D721Med (cell line): ENCODE results near the gene SPIB.

Experiments
- DNase-seq: peaks from one replicate; pipeline ENCODE4 v3.0.0; 2011; ENCODE audit warnings: low spot score; ENCODE audit not compliant: insufficient read length
- FAIRE-seq: peaks from 2 replicates; lab custom pipeline; 2011; peaks lifted over from hg19 to GRCh38; lab: Jason Lieb, UNC
- TF ChIP-seq, protein P1 (sequence below): IDR thresholded peaks from 2 replicates; pipeline ENCODE4 v1.5.1; 2012; ENCODE audit warnings: mild to moderate bottlenecking, control low read depth; ENCODE audit not compliant: insufficient read depth; ENCODE audit errors: missing control alignments

SPIB gene

DNA sequence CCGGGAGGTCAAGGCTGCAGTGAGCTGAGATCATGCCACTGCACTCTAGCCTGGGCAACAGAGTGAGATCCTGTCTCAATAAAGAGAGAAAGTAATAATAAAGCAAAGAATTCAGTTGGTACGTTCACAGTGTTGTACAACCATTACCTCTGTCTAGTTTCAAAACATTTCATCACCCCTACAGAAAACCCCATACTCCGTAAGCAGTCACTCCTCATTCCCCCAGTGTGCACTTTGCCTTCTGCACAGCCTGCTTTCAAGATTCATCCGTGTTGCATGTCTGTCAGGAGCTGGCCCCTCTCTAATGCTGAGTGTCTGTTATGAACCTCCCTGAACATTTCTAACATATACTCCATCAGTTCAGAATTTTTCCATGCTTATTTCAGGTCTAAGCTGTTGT, 25.1 kb upstream of the SPIB start:
- DNase-seq (no peak), FAIRE-seq (no peak)
- TF ChIP-seq, protein P1, sequence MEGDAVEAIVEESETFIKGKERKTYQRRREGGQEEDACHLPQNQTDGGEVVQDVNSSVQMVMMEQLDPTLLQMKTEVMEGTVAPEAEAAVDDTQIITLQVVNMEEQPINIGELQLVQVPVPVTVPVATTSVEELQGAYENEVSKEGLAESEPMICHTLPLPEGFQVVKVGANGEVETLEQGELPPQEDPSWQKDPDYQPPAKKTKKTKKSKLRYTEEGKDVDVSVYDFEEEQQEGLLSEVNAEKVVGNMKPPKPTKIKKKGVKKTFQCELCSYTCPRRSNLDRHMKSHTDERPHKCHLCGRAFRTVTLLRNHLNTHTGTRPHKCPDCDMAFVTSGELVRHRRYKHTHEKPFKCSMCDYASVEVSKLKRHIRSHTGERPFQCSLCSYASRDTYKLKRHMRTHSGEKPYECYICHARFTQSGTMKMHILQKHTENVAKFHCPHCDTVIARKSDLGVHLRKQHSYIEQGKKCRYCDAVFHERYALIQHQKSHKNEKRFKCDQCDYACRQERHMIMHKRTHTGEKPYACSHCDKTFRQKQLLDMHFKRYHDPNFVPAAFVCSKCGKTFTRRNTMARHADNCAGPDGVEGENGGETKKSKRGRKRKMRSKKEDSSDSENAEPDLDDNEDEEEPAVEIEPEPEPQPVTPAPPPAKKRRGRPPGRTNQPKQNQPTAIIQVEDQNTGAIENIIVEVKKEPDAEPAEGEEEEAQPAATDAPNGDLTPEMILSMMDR = no peak

DNA sequence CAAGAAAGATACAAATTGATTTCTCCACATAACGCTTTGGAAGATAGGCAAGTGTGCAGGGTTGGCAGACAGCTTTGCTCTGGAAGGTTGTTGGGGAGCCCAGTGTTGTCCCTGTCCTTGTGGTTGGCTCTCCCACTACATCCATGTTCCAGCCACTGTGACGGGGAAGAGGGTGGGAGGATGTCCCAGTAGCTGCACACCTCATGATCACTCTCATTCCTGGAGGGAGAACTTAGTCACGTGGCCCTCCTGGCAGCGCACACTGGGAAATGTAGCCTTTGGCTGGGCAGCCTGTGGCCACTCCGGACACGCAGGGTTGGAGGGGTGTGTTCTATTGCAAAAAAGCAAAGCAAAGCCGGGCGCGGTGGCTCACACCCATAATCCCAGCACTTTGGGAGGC, 24.7 kb upstream of the SPIB start:
- TF ChIP-seq, protein P1 = no peak
- FAIRE-seq = no peak
- no peak for DNase-seq

DNA sequence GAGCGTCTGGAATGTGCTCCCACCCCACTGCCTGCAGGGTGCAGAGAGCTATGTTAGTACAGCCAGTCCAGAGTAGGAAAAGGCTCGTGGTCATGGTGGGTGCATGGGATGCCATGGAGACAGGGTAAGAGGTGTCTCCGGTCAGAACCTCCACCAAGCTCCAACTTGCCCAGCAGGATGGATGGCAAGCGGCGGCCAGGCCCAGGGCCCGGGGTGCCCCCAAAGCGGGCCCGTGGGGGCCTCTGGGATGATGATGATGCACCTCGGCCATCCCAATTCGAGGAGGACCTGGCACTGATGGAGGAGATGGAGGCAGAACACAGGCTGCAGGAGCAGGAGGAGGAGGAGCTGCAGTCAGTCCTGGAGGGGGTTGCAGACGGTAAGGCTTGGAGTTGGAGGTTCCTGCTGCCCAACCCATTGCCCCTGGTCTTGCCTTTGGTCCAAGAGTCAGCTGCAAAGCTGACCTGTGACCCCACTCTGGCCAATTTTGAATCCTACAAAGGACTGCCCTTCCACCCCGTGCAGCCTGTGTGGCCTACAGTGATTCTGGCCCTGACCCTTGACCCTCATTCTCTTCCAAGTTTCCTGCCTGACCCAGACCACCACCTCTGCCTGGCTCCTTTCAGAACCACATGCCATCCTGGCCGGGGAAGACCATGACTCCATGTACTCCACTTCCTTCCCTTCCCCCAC, 19.9 kb upstream of the SPIB start:
- DNase-seq = no peak
- no peak for FAIRE-seq
- TF ChIP-seq, protein P1 = no peak

DNA sequence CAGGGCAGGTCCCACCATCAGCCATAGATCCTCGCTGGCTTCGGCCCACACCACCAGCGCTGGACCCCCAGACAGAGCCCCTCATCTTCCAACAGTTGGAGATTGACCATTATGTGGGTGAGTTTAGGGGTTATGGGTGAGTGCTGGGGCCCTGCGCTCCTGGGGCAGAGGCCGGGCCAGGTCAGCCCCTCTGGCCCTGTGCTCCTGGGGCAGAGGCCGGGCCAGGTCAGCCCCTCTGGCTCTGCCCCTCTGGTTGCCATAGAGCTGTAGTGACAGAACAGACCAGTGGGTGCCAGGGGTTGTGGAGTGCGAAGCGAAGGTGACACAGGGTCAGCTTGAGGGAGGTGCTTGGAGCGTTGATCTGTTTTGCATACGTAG, 19.4 kb upstream of the SPIB start:
- TF ChIP-seq, protein P1 = no peak
- FAIRE-seq (no peak), DNase-seq (no peak)

DNA sequence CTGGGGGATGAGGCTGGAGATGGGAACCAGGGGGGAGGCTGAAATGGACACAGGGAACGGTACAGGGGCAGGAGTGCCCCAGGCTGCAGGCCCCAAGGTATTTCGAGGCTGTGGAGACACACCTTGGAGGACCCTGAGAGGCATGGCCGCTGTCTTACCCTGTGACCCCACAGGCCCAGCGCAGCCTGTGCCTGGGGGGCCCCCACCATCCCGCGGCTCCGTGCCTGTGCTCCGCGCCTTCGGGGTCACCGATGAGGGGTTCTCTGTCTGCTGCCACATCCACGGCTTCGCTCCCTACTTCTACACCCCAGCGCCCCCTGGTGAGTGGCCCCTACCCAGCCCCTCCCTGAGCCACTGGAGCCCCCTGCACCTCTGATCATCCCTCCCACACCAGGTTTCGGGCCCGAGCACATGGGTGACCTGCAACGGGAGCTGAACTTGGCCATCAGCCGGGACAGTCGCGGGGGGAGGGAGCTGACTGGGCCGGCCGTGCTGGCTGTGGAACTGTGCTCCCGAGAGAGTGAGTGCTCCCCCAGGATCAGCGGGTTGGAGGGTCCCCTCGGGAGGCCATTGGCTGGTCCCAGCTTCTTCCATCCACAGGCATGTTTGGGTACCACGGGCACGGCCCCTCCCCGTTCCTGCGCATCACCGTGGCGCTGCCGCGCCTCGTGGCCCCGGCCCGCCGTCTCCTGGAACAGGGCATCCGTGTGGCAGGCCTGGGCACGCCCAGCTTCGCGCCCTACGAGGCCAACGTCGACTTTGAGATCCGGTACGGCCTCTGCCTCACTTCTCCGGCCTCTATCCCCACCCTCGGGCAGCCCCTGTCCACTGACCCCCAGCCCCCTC, 16.9 kb upstream of the SPIB start:
- TF ChIP-seq, protein P1 = no peak
- FAIRE-seq (no peak), DNase-seq (no peak)

DNA sequence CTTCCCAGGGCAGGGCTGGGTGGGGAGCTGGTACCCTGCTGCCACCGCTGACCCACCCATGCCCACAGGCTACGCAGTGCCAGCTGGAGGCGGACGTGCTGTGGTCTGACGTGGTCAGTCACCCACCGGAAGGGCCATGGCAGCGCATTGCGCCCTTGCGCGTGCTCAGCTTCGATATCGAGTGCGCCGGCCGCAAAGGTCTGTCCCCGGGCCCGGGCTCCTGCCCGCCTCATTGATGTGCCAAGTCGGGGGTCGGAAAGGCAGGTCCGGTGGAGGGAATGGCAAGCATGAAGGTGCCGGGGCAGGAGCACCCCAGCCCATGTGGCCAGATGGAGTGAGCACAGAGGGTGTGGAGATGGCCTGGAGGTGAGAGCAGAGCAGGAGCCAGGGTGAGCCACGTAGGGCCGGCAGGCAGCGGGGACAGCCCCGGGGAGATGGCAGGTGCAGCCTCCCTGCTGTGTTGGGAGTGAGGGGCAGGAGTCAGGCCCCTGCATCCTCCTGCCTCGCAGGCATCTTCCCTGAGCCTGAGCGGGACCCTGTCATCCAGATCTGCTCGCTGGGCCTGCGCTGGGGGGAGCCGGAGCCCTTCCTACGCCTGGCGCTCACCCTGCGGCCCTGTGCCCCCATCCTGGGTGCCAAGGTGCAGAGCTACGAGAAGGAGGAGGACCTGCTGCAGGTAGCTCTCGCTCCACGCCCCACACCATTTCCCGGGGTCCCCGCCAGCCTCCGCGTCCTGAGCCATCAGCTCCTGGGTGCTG, 16.0 kb upstream of the SPIB start:
- TF ChIP-seq, protein P1 = no peak
- DNase-seq = no peak
- FAIRE-seq = no peak
